Fibroblast of the conjunctiva (primary cell): ENCODE results near the gene PDXK.

ENCODE experiments used
- DNase-seq: peaks from one replicate; pipeline ENCODE4 v3.0.0-alpha.2; 2010; ENCODE audit warnings: low read depth

PDXK gene

GRCh38 chr21:43782431-43783097, 63.6 kb downstream of the PDXK start:
- DNase-seq: no peak

GRCh38 chr21:43783098-43783700, 64.3 kb downstream of the PDXK start:
- no peak for DNase-seq

DNA sequence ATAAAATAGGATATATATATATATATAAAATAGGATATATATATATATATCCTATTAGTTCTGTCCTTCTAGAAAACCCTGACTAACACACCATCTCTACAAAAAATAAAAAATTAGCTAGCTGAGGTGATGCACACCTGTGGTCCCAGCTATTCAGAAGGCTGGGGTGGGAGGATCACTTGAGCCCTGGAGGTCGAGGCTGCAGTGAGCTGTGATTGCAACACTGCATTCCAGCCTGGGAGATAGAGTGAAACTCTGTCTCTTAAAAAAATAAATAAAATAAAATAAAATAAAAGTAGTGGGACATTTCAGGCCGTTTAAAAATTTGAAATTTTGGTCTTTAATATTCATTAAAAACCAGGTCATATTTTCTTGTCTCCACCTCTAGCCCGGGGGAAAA, 66.2 kb downstream of the PDXK start:
- no peak for DNase-seq

DNA sequence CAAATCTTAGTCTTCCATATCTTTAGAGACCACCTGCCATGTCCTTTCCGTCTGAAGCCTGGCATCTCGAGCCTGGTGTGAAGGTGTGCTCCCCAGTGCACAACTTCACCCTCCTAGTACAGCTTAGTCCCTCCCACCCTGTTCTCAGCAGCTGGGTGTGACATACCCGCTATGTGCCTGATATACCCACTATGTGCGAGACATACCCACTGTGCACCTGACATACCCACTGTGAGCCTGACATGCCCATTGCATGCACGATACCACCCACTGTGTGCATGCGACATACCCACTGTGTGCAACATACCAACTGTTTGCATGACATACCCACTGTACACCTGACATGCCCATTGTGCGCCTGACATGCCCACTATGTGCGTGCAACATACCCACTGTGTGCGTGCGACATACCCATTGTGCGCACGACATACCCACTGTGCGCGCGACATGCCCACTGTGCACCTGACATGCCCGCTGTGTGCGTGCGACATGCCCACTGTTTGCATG, 67.4 kb downstream of the PDXK start:
- no peak for DNase-seq

DNA sequence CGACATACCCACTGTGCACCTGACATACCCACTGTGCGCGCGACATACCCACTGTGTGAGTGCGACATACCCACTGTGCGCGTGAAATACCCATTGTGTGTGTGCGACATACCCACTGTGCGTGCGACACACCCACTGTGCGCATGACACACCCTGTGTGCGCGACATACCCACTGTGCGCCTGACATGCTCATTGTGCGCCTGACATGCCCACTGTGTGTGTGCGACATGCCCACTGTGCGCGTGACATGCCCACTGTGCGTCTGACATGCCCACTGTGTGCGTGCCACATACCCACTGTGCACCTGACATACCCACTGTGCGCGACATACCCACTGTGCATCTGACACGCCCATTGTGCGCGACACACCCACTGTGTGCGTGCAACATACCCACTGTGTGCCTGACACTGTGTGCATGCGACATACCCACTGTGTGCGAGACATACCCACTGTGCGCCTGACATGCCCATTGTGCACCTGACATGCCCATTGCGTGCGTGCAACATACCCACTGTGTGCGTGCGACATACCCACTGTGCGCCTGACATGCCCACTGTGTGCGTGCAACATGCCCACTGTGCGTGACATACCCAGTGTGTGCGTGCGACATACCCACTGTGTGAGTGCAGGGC, 68.0 kb downstream of the PDXK start:
- DNase-seq: no peak

DNA sequence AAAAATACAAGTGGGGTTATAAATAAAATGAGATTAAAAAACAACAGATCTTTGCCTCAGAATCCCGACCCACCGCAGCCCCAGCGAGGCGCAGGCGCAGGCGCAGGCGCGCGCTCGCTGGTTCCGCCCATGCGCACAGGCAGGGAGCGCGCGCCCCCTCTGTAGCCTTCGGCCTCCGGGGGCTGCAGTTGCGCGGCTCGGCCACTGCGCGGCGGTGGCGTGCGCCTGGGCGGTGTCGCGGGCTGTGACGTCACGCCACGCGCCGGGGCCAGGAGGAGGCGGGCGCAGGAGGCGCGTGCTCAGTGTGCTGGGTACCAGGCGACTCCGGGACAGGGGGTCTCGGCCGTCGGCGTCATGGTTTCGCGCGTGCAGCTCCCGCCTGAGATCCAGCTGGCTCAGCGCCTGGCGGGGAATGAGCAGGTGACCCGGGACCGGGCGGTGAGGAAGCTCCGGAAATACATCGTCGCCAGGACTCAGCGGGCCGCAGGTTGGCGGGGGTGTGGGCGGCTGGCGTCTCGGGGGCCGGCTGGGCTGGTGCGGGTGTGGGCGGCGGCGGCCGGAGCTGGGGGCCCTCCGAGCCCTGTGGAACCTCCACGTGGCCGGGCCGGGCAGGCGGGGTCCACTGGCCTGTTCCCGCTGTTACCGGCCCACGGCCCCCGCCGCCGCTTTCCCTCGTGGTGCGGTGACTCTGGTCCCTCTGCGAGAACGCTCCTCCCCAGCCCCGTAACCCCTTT, 70.5 kb downstream of the PDXK start, which contains the start of gene RRP1:
TSS of gene RRP1 (plus strand) at position 302 of the 734 bp plus-strand sequence. CDS start at position 355, 53 bp downstream.
- DNase-seq: peak; percentile 72

DNA sequence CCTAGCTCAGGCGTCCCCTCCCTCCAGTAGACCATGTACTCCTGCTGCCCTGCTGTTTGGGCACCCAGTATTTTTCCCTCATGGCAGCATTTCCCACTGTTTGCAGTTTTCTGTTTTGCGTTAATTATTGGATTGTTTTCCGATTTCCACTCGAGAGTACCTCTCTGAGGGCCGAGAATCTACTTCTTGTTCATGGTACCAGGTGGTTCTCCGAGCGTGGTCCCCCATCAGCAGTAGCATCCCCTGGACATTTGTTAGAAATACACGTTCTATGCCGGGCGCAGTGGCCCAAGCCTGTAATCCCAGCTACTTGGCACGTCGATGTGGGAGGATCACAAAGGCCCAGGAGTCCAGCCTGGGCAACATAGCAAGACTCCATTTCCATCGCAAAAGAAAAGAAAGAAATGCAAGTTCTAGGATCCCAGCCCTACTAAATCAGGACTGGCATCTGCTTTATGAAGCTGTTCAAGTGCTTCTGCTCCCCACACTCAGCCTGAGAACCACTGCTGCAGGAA, 71.1 kb downstream of the PDXK start:
- no peak for DNase-seq

DNA sequence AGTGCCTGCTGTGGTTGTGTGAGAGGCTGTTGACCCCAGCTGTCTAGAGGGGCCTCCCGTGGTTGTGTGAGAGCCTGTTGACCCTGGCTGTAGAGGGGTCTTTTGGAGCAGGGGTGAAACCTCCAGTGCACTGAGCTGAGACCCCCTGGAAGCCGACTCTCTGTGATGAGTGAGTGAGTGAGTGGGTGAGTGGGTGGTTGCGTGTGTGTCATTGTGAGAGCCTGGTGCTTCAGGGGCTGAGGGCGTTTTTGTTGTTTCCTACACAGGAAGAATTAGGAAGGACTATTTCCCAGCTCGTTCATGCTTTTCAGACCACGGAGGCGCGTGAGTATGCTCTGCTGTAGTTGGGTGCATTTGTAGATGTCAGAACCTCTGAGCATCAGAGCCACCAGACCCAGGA, 73.5 kb downstream of the PDXK start:
- DNase-seq: no peak

DNA sequence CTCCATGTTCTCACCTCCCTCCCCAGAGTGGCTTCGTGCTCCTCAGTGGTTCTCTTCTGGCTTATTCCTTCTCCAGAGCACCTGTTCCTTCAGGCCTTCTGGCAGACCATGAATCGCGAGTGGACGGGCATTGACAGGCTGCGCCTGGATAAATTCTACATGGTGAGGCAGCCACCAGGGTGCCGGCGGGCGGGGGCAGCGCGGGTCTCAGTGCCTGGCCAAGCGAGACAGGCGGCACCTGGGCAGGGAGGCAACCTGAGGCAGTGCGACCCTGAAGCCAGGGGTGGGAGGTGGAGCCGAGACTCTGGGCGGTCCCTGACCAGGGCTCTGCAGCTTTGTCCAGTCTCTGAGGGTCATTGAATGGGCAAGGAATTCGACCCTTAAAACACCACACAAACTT, 74.3 kb downstream of the PDXK start:
- DNase-seq: no peak

DNA sequence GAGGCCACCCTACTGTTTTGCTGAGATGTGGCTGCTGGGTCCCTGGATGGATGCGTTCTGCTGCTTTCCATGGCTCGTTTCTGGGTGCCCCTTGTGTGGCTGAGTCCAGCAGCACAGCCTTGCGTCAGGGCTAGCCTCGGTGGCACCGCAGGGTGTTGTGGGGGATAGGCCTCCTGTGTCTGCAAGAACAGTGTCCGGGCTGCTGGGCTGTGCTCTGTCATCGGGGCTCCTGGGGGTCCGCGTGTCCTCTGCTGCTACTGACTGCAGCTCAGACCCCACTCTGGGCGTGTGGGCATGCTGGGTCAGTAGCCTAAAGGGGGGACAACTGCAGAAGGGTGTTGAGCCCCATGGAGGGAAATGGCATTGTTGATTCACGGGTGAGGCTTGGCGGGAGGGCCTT, 75.4 kb downstream of the PDXK start:
- DNase-seq: no peak

DNA sequence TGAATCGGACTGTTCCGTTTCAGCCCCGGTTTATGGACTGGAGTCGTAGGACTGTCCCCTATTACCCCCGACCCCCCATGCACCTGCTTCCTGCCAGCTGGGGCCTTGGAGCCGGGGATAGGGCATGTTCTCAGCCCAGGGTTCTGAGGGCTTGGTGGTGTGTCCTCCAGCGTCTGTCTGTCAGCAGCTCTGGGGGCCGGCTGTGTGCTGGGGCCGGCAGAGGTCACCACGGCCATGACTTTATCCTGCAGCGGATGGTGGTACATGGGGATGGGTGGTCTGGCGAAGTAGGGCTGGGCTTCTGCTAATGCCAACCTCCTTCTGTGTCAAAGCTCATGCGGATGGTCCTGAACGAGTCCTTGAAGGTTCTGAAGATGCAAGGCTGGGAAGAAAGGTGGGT, 75.9 kb downstream of the PDXK start:
- no peak for DNase-seq

- DNase-seq: no peak
Measured at GRCh38 chr21:43797415-43797814, 78.5 kb downstream of the PDXK start.

DNA sequence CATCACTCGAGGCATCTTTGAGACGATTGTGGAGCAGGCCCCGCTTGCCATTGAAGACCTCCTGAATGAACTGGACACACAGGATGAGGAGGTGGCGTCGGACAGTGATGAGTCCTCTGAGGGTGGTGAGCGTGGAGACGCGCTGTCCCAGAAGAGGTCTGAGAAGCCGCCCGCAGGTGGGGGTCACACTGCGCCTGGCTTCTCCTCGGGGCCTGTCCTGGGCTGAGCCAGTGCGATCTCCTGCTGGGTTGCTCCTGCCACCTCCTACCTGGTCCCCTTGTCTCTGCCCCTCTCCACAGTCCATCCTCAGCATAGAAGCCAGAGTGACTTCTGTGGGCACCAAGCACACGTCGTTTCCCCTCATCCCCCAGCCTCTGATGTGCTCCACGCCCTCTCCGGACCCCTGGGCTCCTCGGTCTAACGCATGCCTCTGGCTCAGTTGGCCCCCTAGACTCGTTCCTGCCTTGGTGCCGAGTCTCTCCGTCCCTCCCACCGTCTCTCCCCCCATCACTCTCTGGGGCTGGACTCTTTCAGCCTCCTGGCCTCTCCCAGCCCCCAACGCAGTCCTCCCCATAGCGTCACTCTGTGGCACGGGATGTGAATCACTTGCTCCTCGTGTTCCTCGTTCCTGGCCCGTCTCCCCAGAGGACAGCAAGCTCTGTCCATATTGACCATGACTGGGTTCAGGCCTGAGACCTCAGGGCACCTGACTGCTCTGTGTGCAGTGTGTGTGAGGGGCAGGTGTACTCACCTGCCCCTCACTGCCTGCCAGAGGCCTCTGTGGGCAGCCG, 79.2 kb downstream of the PDXK start:
- no peak for DNase-seq

GRCh38 chr21:43799301-43799840, 80.4 kb downstream of the PDXK start:
- DNase-seq: no peak

DNA sequence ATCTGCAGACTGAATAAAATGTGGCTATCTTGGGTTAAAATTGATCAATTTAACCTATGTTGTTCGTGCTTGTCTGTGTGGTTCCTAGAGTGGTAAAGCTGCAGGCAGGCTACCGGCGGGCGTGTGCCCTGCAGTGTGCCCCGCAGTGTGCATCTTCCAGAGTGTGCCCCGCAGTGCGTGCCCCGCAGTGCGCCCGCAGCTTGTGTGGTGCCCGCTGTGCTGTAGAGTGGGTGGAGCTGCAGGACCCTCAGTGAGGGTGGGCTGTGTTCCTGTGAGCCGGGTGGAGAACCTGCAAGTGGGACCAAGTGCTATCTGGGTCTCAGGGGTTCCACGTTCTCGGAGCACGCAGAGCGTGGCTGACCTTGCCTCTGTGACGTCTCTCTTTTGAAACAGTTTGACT, 81.2 kb downstream of the PDXK start:
- DNase-seq: no peak

- no peak for DNase-seq
Measured at GRCh38 chr21:43800566-43800965, 81.6 kb downstream of the PDXK start.

GRCh38 chr21:43801006-43801783, 82.3 kb downstream of the PDXK start:
- DNase-seq: no peak

DNA sequence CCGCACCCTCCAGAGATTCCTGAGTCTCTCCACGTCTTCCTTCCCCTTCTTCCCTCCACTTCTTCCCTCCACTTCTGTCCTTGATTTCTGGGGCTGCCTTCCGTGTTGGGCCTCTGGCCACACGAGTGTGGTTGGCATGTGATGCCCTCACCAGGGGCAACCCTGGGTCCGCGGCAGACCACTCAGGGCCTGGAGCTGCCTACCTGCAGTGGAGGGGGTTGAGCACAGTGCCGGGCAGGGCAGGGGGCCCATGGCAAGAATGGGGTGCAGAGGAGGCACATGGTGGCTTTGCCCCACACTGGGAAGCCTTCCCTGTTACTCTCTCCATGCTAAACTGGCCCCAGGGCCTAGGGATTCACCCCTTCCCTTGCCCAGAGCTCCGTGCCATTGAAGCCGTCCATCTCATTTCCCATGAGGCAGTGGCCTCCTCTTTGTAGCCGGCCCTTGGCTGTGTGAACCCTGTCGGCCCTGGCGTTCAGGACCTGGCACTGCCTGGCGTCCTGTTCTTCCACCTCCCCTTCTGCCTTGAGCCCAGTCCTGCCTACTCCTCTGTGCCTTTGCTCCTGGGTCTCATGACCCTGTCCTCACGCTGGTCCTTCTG, 83.9 kb downstream of the PDXK start:
- DNase-seq: no peak

- no peak for DNase-seq
Measured at GRCh38 chr21:43803558-43804300, 84.8 kb downstream of the PDXK start.
